Panc1 (cell line): ENCODE results near the gene PRKD1. TPM values are rescaled to one million over a fixed set of nuclear protein-coding genes. Genes with fewer than 3 reads are reported as not detected.

Experiments used
- ATAC-seq: fragments of 200-7000 bp; cut with Tn5 transposase; 2 replicates; pipeline ENCODE4 v1.9.1; 2020; ENCODE audit warnings: mild to moderate bottlenecking, moderate library complexity
- BruUV-seq: library from RNA; stranded (reverse); fragments of 400-500 nt; replicated peaks from 2 replicates; lab custom pipeline; 2021; lab: Mats Ljungman, UMichigan
- CTCF ChIA-PET: fragments of 300-600 bp; sonication (Branson Sonifier 250); formaldehyde crosslinking; loops from one replicate; lab custom pipeline; 2022; ENCODE audit warnings: antibody characterized with exemption; lab: Charles Lee
- POLR2A ChIA-PET: fragments of 300-600 bp; sonication (Branson Sonifier 250); formaldehyde crosslinking; loops from one replicate; lab custom pipeline; 2022; ENCODE audit warnings: antibody characterized with exemption; lab: Charles Lee
- DNase-seq: peaks from one replicate; pipeline ENCODE4 v3.0.0-alpha.2; 2010; ENCODE audit warnings: low read depth, low spot score
- H3K27ac ChIP-seq: 2 replicates; pipeline ENCODE4 v1.5.1; 2011; ENCODE audit warnings: mild to moderate bottlenecking, low read length, inconsistent platforms
- H3K27me3 ChIP-seq: fragments of 200-500 bp; sonication (Bioruptor generic); 2 replicates; pipeline ENCODE4 v1.6.0; 2014; ENCODE audit warnings: low read length, inconsistent platforms; ENCODE audit not compliant: control insufficient read depth, insufficient read depth
- H3K36me3 ChIP-seq: fragments of 200-500 bp; sonication (Bioruptor generic); 2 replicates; pipeline ENCODE4 v1.5.1; 2014; ENCODE audit warnings: inconsistent platforms, mild to moderate bottlenecking, low read length, moderate library complexity; ENCODE audit not compliant: control insufficient read depth, insufficient read depth
- H3K4me1 ChIP-seq: 2 replicates; pipeline ENCODE4 v1.5.1; 2011; ENCODE audit warnings: inconsistent platforms, mild to moderate bottlenecking, low read length, moderate library complexity; ENCODE audit not compliant: control insufficient read depth, insufficient read depth
- H3K4me3 ChIP-seq, 2 experiments: 2 replicates each; pipeline ENCODE4 v1.5.1; 2011 to 2012; ENCODE audit warnings: low read depth in 2 of 2, low read length in 2 of 2, mild to moderate bottlenecking in 2 of 2, inconsistent platforms in 1 of 2, moderate library complexity in 1 of 2
- H3K9me3 ChIP-seq: fragments of 200-500 bp; sonication (Bioruptor generic); 2 replicates; pipeline ENCODE4 v1.5.1; 2014; ENCODE audit warnings: low read depth, mild to moderate bottlenecking, inconsistent platforms, low read length, moderate library complexity; ENCODE audit not compliant: control insufficient read depth, insufficient read depth
- POLR2AphosphoS5 ChIP-seq: IDR thresholded peaks from 2 replicates; pipeline ENCODE4 v1.6.1; 2012; ENCODE audit warnings: mild to moderate bottlenecking, low read depth, low read length, moderate library complexity
- SIN3A ChIP-seq: IDR thresholded peaks from 2 replicates; pipeline ENCODE4 v1.6.1; 2012; ENCODE audit warnings: low read depth, mild to moderate bottlenecking, low read length, moderate library complexity, borderline replicate concordance; ENCODE audit not compliant: insufficient read depth
- TCF7L2 ChIP-seq: IDR thresholded peaks from 2 replicates; pipeline ENCODE4 v1.6.1; 2011; ENCODE audit warnings: mild to moderate bottlenecking, low read depth, low read length, inconsistent platforms
- in situ Hi-C: cut with HindIII; loops from 2 replicates; pipeline ENCODE4 v1.10.0; 2016; ENCODE audit warnings: low sequenced_read_pairs, low pct_unique_long_range_greater_than_20kb
- intact Hi-C: fragments of 100-400 bp; cut with micrococcal nuclease; formaldehyde crosslinking; loops from one replicate; pipeline ENCODE4 v1.10.0; 2022; ENCODE audit not compliant: unreplicated experiment
- total RNA-seq: library from RNA; stranded (reverse); gene quantifications from one replicate; pipeline ENCODE4 v1.2.1, GENCODE V29; 2021; ENCODE audit not compliant: unreplicated experiment
- TF ChIP-seq, protein P1 (sequence below), 2 experiments: IDR thresholded peaks; 2 replicates each; pipeline ENCODE4 v1.6.1; 2011 to 2012; ENCODE audit warnings: low read depth in 2 of 2, control low read depth in 1 of 2, low read length in 1 of 2, mild to moderate bottlenecking in 1 of 2, moderate library complexity in 1 of 2; ENCODE audit not compliant: insufficient read depth in 1 of 2
- TF ChIP-seq, protein P2 (sequence below): fragments of 450-650 bp; IDR thresholded peaks from 2 replicates; pipeline ENCODE4 v1.5.1; 2017; ENCODE audit warnings: mild to moderate bottlenecking

PRKD1 gene
- total RNA-seq, 1 experiment from 2014 or later, result 8.2 TPM

DNA sequence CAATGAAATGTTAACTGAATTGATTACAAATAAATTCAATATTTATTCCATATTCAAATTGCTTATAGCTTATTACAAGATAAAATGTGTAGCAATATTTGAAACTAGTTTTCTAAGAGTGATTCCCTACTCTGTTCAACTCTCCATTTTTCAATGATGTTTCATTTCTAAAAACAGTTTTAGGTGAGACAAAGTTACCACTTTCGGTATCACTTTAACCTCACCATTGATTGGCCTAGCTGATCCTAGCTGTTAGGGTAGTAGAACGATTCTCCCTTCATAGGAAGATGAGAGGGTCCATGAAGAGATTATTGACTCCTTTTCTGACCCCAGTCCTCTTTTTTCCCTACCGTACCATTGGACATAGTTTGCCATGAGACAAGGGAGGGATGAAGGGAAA lies 373.3 kb downstream of the PRKD1 start:
- no peak for TF ChIP-seq SIN3A
- no peak for TF ChIP-seq POLR2AphosphoS5
- TF ChIP-seq, protein P1, sequence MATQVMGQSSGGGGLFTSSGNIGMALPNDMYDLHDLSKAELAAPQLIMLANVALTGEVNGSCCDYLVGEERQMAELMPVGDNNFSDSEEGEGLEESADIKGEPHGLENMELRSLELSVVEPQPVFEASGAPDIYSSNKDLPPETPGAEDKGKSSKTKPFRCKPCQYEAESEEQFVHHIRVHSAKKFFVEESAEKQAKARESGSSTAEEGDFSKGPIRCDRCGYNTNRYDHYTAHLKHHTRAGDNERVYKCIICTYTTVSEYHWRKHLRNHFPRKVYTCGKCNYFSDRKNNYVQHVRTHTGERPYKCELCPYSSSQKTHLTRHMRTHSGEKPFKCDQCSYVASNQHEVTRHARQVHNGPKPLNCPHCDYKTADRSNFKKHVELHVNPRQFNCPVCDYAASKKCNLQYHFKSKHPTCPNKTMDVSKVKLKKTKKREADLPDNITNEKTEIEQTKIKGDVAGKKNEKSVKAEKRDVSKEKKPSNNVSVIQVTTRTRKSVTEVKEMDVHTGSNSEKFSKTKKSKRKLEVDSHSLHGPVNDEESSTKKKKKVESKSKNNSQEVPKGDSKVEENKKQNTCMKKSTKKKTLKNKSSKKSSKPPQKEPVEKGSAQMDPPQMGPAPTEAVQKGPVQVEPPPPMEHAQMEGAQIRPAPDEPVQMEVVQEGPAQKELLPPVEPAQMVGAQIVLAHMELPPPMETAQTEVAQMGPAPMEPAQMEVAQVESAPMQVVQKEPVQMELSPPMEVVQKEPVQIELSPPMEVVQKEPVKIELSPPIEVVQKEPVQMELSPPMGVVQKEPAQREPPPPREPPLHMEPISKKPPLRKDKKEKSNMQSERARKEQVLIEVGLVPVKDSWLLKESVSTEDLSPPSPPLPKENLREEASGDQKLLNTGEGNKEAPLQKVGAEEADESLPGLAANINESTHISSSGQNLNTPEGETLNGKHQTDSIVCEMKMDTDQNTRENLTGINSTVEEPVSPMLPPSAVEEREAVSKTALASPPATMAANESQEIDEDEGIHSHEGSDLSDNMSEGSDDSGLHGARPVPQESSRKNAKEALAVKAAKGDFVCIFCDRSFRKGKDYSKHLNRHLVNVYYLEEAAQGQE (IDR thresholded peaks at IDR 0.05; ENCODE audit: insufficient read depth in 1 of 2, low read depth in 2 of 2, low read length in 1 of 2), result no peak
- no peak for TF ChIP-seq TCF7L2
- TF ChIP-seq, protein P2, sequence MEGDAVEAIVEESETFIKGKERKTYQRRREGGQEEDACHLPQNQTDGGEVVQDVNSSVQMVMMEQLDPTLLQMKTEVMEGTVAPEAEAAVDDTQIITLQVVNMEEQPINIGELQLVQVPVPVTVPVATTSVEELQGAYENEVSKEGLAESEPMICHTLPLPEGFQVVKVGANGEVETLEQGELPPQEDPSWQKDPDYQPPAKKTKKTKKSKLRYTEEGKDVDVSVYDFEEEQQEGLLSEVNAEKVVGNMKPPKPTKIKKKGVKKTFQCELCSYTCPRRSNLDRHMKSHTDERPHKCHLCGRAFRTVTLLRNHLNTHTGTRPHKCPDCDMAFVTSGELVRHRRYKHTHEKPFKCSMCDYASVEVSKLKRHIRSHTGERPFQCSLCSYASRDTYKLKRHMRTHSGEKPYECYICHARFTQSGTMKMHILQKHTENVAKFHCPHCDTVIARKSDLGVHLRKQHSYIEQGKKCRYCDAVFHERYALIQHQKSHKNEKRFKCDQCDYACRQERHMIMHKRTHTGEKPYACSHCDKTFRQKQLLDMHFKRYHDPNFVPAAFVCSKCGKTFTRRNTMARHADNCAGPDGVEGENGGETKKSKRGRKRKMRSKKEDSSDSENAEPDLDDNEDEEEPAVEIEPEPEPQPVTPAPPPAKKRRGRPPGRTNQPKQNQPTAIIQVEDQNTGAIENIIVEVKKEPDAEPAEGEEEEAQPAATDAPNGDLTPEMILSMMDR, result no peak
- BruUV-seq, result no TSS peak
- no peaks in the 10 kb centered on the region for H3K4me1 ChIP-seq
- no peak overlapping the region for H3K27ac ChIP-seq
- H3K4me3 ChIP-seq, result no peak overlapping the region
- ChIA-PET CTCF (no interaction called here), POLR2A (no interaction called here)
- no peak for DNase-seq
- no peaks in the 10 kb centered on the region for H3K9me3 ChIP-seq
- in situ Hi-C loops (no loop called here), intact Hi-C loops (no loop called here)
- no peak for ATAC-seq
- H3K36me3 ChIP-seq, result no peaks in the 10 kb centered on the region
- H3K27me3 ChIP-seq, result no peaks in the 10 kb centered on the region

DNA sequence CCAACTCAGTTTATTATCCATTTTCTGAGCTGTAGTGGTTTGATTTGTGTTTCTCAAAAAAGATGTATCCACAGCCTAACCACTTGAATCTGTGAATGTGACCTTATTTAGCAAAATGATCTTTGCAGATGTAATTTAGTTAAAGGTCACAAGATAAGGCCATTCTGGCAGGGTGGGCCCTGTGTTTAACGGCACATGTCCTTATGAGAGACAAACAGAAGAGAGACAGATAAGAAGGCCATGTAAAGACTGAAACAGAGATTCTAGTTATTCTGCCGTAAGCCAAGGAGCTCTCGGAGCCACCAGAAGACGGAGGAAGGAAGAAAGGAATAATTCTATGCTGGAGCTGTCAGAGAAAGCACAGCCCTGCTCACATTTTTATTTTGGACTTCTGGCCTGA lies 374.2 kb downstream of the PRKD1 start:
- Histone ChIP-seq H3K27me3 (no peaks in the 10 kb centered on the region), H3K9me3 (no peaks in the 10 kb centered on the region), H3K4me3 (no peak overlapping the region), H3K36me3 (no peaks in the 10 kb centered on the region), H3K4me1 (no peaks in the 10 kb centered on the region), H3K27ac (no peak overlapping the region)
- ChIA-PET POLR2A (no interaction called here), CTCF (no interaction called here)
- TF ChIP-seq TCF7L2, result no peak
- TF ChIP-seq SIN3A, result no peak
- TF ChIP-seq, protein P2, result no peak
- no peak for TF ChIP-seq POLR2AphosphoS5
- TF ChIP-seq, protein P1 (IDR thresholded peaks at IDR 0.05; ENCODE audit: insufficient read depth in 1 of 2, low read depth in 2 of 2, low read length in 1 of 2), result no peak
- DNase-seq (no peak), ATAC-seq (no peak)
- intact Hi-C loops (no loop called here), in situ Hi-C loops (no loop called here)
- BruUV-seq, result no TSS peak
